ENCODE data around the gene ST8SIA4.

DNA sequence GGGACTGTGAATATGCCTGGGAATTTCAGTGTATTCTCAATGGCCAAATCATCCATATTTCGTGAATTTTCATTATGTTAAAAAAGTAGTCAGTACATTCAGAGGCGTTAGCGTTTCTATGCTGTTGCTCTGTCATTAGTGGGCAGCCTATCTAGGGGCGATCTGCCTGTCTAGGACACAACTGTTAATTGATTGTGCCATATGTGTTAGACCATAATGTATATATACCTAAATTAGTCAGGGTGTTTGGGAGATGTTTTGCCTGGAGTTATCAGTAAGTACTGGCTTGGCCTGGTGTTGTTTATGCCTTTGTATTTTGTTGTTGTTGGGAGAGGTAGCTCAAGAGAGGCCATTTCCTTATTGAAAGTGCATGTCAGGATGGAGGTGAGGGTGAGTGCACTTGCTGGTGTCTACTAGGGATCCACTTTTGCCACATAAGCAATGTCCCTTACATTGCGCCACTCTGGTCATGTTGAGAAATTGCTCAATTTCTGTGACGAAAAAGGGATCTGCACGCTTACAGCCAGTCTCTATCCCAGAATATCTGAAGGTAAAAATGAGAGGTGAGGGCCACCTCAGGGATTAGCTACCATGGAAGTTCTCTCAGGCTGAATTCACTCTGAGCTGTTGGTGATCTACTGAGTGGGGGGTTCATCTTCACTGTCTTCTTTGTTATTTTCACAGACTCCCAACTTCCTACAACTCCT lies 123.3 kb downstream of the ST8SIA4 start:
- TF ChIP-seq, protein P1, sequence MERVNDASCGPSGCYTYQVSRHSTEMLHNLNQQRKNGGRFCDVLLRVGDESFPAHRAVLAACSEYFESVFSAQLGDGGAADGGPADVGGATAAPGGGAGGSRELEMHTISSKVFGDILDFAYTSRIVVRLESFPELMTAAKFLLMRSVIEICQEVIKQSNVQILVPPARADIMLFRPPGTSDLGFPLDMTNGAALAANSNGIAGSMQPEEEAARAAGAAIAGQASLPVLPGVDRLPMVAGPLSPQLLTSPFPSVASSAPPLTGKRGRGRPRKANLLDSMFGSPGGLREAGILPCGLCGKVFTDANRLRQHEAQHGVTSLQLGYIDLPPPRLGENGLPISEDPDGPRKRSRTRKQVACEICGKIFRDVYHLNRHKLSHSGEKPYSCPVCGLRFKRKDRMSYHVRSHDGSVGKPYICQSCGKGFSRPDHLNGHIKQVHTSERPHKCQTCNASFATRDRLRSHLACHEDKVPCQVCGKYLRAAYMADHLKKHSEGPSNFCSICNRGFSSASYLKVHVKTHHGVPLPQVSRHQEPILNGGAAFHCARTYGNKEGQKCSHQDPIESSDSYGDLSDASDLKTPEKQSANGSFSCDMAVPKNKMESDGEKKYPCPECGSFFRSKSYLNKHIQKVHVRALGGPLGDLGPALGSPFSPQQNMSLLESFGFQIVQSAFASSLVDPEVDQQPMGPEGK (CRISPR knock-in tag; IDR thresholded peaks at IDR 0.05; ENCODE audit: borderline replicate concordance), result no peak
- TF ChIP-seq ARNTL (CRISPR knock-in tag; IDR thresholded peaks at IDR 0.05; ENCODE audit: borderline replicate concordance, low read depth) (no peak), RARB (CRISPR knock-in tag; IDR thresholded peaks at IDR 0.05) (no peak), ESRRG (CRISPR knock-in tag; IDR thresholded peaks at IDR 0.05) (no peak), ZFP3 (CRISPR knock-in tag; IDR thresholded peaks at IDR 0.05) (no peak)
- TF ChIP-seq, protein P2, sequence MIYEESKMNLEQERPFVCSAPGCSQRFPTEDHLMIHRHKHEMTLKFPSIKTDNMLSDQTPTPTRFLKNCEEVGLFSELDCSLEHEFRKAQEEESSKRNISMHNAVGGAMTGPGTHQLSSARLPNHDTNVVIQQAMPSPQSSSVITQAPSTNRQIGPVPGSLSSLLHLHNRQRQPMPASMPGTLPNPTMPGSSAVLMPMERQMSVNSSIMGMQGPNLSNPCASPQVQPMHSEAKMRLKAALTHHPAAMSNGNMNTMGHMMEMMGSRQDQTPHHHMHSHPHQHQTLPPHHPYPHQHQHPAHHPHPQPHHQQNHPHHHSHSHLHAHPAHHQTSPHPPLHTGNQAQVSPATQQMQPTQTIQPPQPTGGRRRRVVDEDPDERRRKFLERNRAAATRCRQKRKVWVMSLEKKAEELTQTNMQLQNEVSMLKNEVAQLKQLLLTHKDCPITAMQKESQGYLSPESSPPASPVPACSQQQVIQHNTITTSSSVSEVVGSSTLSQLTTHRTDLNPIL (CRISPR knock-in tag; IDR thresholded peaks at IDR 0.05; ENCODE audit: low read depth), result no peak

Measured in SK-N-SH treated with all-trans-retinoic acid at 6 μM for 48 hours (cell line).